HL-60 (cell line): Measurements from ENCODE around the gene NR2F1-AS1.

Source experiments
- DNase-seq, 2 experiments: peaks; one replicate each; pipeline ENCODE4 v3.0.0-alpha.2; 2010 to 2020; ENCODE audit warnings: low read depth in 1 of 2, low spot score in 1 of 2
- H3K27ac ChIP-seq: fragments of 250-450 bp; sonication (Bioruptor Pico); replicated peaks from 2 replicates; pipeline ENCODE4 v1.5.1; 2020; ENCODE audit warnings: mild to moderate bottlenecking, moderate library complexity
- H3K27me3 ChIP-seq: fragments of 250-450 bp; sonication (Bioruptor Pico); 2 replicates; pipeline ENCODE4 v1.5.1; 2021; ENCODE audit warnings: mild to moderate bottlenecking, moderate library complexity; ENCODE audit not compliant: insufficient read depth, poor library complexity, severe bottlenecking
- H3K4me3 ChIP-seq: replicated peaks from 2 replicates; pipeline ENCODE4 v1.5.1; 2011; ENCODE audit warnings: mild to moderate bottlenecking, control low read depth, low read length; ENCODE audit not compliant: insufficient read depth
- CTCF ChIP-seq: IDR thresholded peaks from one replicate; pipeline ENCODE4 v1.5.1; 2011; ENCODE audit warnings: low read length, control low read depth, inconsistent platforms; ENCODE audit not compliant: insufficient read depth
- GABPA ChIP-seq: IDR thresholded peaks from 2 replicates; pipeline ENCODE4 v1.6.1; 2012; ENCODE audit warnings: low read depth
- POLR2AphosphoS5 ChIP-seq: IDR thresholded peaks from 2 replicates; pipeline ENCODE4 v1.6.1; 2012; ENCODE audit warnings: low read depth
- REST ChIP-seq: IDR thresholded peaks from 2 replicates; pipeline ENCODE4 v1.6.1; 2012; ENCODE audit warnings: low read depth; ENCODE audit not compliant: insufficient replicate concordance
- SPI1 ChIP-seq: IDR thresholded peaks from 2 replicates; pipeline ENCODE4 v1.6.1; 2012; ENCODE audit warnings: low read depth, mild to moderate bottlenecking, borderline replicate concordance

The NR2F1-AS1 gene

GRCh38 chr5:93401634-93402213 is 179.3 kb downstream of the NR2F1-AS1 start:
- TF ChIP-seq CTCF (no peak), REST (no peak), GABPA (no peak), SPI1 (no peak), POLR2AphosphoS5 (no peak)
- DNase-seq, result no peak
- Histone ChIP-seq H3K27ac (no peak overlapping the region), H3K4me3 (no peak overlapping the region), H3K27me3 (no peaks in the 10 kb centered on the region)

- TF ChIP-seq POLR2AphosphoS5 (no peak), SPI1 (peak; percentile 3; the same call in 1 of the 2 replicates)
- no peaks in the 10 kb centered on the region for H3K27me3 ChIP-seq
- no peak overlapping the region for H3K4me3 ChIP-seq
- no peak overlapping the region for H3K27ac ChIP-seq
- DNase-seq, result no peak
Observed at GRCh38 chr5:93399675-93400074, 181.3 kb downstream of the NR2F1-AS1 start.

GRCh38 chr5:93395971-93396379 is 185.0 kb downstream of the NR2F1-AS1 start:
- no peak overlapping the region for H3K27ac ChIP-seq
- no peak overlapping the region for H3K4me3 ChIP-seq
- TF ChIP-seq CTCF, result no peak
- peak; percentile 30; the same call in 1 of the 2 replicates for TF ChIP-seq SPI1
- no peaks in the 10 kb centered on the region for H3K27me3 ChIP-seq
- DNase-seq, result no peak

GRCh38 chr5:93395010-93395409 is 186.0 kb downstream of the NR2F1-AS1 start:
- TF ChIP-seq POLR2AphosphoS5 (no peak), REST (no peak), SPI1 (no peak), GABPA (no peak), CTCF (no peak)
- no peak for DNase-seq
- H3K27ac ChIP-seq, result no peak overlapping the region
- no peak overlapping the region for H3K4me3 ChIP-seq
- no peaks in the 10 kb centered on the region for H3K27me3 ChIP-seq
